Stimulated activated CD8-positive, alpha-beta memory T cell treated with anti-CD3 and anti-CD28 coated beads, Interleukin-15, amount 100 ng/mL, for 4 hours (primary cell): ENCODE results near the gene LCE6A.
A peak's percentile ranks its signal among the peaks of the same experiment; 100 is the strongest.

Experiments
- DNase-seq, 2 donors: peaks; one replicate each; pipeline ENCODE4 v3.0.0-alpha.2; 2020; ENCODE audit warnings: low read depth in 2 of 2

LCE6A gene

DNA sequence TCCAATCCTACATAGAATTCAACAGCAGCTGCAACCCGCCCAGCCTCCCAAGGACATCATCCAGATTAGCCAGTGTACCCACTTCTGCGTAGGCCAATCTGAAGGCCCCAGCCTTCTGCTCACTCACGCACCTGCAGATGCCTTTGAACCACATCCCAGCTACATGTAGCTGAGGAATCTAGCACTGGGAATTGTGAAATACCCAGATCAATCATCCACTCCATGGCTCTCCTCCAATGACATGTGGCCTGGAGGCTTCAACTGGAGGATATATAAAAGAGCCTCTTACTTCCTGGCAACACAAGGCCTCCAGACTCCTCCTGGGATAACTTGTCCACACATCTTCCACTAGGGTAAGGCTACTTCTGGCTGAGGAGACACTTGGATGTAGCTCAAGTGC is at the start of gene LCE6A:
TSS of gene LCE6A (plus strand) at position 301 of the 400 bp plus-strand sequence. CDS start 665 bp downstream, outside the sequence.
- no peak for DNase-seq

DNA sequence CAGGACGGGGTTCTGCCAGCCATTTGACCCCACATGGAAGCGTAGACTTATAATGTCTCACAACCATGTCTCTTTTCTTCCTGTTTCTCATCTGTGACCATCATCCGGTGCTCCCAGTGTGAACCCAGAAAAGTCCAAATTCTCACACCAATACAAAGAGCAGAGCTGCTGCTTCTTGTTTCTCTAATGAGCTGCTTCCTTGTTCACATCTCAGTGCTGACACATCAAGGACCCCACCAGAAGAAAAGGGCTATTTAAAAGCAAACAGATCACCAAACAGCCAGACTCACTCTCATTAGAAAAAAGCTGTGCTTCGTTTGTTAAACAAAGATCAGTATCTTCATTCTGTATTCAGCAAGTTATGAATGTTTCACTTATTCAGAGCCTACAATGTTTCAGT is 47.0 kb upstream of the LCE6A start:
- no peak for DNase-seq

DNA sequence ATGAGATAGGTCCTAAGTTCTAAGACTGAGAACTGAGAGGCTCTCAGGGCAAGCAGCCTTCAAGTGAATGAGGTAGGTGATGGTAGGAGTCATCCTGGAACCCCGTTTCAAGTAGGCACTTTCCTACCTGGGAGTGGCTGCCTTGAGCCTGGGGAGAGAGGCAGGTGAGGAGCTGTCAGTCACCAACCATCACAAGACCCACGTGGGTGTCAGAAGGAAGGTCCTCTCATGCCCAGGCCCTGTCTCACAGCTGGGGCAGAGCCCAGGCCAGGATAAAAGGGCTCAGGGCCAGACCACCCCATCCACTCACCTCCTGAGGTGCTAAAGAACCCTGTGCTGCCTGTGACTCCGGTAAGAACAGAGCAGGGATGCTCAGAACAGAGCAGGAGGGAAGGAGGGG is 46.2 kb upstream of the LCE6A start, which contains the start of gene LCE1D:
TSS of gene LCE1D (plus strand) at position 301 of the 400 bp plus-strand sequence. CDS start 1,074 bp downstream, outside the sequence.
- DNase-seq, result no peak

- DNase-seq, result no peak
Measured at GRCh38 chr1:152801333-152801732, 41.3 kb upstream of the LCE6A start.

DNA sequence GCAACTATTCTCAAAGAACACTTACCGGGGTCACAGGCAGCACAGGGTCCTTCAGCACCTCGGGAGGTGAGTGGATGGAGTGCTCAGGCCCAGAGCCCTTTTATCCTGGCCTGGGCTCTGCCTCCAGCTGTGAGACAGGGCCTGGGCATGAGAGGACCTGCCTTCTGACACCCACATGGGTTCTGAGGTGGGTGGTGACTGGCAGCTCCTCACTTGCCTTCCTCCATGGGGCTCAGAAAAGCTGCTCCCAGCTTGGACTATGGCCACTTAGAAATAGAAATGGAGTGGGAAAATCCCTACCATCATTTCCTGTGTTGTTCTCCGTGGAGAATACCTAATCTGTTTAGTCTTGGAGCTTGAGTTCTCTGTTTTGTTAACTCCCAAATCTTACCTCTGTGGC is 36.1 kb upstream of the LCE6A start, which contains the start of gene LCE1C:
TSS of gene LCE1C (minus strand) at position 76 of the 400 bp plus-strand sequence. CDS start 1,173 bp downstream, outside the sequence.
- no peak for DNase-seq

- DNase-seq, result no peak
Measured at GRCh38 chr1:152811050-152811449, 31.6 kb upstream of the LCE6A start.

GRCh38 chr1:152811671-152812070 is 31.0 kb upstream of the LCE6A start, which contains the start of gene LCE1B:
LCE1B (plus strand) TSS chr1:152811971; CDS start chr1:152812447, 476 bp downstream.
- no peak for DNase-seq

- DNase-seq, result no peak
Measured at GRCh38 chr1:152817309-152817708, 25.3 kb upstream of the LCE6A start.

DNA sequence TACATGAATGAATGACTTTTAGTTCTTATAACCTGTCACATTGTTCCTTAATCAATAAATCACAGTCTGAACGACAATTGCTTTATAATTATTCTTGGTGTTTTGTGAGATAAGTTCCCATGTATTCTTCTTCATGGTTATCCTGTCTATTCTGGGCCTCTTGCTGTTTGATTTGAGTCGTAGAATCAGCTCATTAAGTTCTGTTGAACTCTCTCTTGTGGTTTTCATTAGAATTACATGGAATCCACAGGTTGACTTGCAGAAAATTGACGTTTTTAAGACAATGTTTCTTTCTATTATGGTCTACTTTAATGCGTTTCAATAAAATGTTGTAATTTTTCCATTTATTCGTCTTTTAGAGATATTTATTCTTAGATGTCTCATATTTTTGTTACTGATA is 19.4 kb upstream of the LCE6A start:
- DNase-seq, result no peak

DNA sequence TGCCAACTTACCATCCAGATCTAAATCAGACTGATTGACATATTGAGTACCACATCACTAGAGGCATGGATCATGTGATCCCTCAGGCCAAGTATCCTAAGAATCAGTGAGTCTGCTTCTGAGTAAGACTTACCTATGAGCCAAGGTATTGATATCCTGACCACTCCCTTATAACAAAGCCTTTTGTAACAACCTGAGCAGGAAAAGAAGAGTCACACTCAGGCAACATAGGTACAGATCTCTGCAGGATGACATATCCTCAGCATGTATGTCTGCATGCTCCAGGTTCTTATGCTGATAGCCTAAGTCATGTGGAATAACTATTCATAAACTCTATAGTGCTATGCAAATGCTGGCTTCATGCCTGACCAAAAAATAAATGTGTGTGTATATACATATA is 17.7 kb upstream of the LCE6A start:
- DNase-seq, result no peak

DNA sequence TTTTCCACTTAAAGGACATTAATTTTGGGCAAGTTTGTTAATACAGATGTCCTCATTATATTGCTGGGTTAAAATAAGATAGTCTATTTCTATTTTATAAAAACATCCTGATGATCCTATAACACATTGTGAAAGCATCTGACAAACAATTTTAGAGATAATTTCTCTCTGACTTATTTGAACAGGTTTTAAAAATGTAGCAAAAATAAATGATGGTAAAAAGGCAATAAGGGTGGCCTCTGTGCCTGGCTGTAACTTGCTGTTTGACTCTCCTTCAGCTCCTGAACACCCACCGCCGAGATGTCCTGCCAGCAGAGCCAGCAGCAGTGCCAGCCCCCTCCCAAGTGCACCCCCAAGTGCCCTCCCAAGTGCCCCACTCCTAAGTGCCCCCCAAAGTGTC is 15.5 kb upstream of the LCE6A start, which contains the start of gene LCE1A:
TSS of gene LCE1A (plus strand) at position 301 of the 400 bp plus-strand sequence. CDS start at position 301, 0 bp downstream.
- no peak for DNase-seq

DNA sequence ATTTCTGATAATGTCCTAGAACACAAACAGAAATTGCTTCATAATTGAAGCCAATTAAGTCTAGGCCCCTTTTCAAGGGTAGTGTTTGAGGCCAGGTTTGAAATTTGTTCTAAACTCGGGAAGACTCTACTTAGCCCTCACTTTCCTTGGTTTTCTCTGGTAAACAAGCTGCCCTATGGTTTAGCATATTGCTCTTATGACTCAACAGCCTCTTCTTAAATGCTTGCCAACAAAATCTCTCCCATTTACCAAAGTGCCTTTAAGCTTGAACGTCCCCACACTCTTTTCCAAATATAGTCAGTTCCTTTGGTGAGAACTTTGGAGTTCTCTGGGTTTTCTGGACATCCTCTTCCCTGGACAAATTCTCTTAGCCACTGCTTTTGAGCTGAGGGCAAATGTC is 5.8 kb upstream of the LCE6A start:
- DNase-seq, result no peak

GRCh38 chr1:152855661-152856060 is 13.0 kb downstream of the LCE6A start:
- DNase-seq, result no peak

- DNase-seq, result no peak
Measured at GRCh38 chr1:152858062-152858461, 15.4 kb downstream of the LCE6A start.

- DNase-seq, result no peak
Measured at GRCh38 chr1:152859696-152860095, 17.0 kb downstream of the LCE6A start, which contains the start of gene LCE7A. LCE7A (plus strand) TSS chr1:152859996; CDS start chr1:152860698, 702 bp downstream.

DNA sequence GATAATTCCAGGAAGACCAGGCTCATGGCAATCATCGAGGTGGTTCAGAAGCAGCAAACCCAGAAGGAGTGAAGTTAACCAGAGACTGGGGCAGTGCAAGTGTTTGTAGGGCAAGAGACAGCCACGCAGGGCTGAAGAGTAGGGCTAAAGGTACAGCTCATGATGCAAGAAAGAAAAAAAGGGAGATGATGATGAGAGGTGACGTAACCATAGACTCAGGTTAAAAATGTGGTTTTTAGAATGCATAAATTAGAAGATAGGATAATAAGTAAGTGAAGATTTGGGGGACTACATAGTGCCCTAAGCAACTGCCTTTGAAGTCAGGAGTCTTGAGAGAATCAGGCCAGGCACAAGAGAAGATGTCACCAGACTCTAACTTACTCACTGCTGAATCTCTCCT is 17.5 kb downstream of the LCE6A start:
- DNase-seq, result no peak

GRCh38 chr1:152861374-152861773 is 18.7 kb downstream of the LCE6A start:
- no peak for DNase-seq

- no peak for DNase-seq
Measured at GRCh38 chr1:152864443-152864842, 21.8 kb downstream of the LCE6A start.

- DNase-seq, result no peak
Measured at GRCh38 chr1:152866321-152866720, 23.7 kb downstream of the LCE6A start.

- peak; percentile 4 to 27 for DNase-seq
Measured at GRCh38 chr1:152869808-152870419, 27.3 kb downstream of the LCE6A start.

DNA sequence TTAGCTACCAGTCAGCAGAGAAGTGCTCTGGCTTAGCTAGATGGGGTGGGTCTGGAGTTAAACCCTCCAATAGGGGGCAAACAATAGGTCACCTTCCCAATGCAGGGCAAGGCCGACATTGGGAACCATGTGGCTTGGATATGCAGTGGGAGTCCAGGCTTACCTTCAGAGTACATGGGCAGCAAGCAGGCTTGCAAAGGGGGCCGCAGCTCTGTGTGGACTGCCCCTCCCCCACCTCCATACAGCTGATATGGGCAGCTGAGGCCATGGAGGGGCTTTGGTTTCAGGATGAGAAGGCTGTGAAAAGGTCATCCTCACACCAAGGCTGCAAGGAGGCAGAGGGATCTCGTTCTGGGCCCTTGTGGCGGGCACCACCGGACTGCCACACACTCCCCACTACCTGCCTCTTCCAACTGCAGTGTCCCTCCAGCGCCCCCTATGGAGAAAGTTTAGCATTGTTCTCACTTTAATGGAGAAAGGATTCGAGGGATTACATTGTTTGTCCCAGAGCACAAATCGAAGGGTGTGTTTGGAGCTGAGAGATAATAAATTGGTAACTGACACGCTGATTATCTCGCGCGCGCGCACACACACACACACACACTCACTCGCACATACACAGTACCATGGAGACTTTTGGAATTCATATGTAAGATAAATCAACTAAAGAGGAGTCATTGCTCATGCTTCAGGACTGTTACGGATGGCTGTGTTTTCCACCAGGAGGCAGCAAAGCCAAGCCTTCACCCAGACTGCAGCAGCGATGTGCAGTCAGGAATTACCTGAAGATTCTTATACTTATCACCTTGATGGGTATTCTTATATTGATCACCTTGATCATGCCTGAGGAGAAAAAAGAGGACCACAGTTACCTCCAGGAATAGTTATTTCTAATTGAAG is 28.4 kb downstream of the LCE6A start:
- DNase-seq, result no peak

GRCh38 chr1:152871731-152872126 is 29.1 kb downstream of the LCE6A start:
- no peak for DNase-seq
